OCI-LY3 (cell line): ENCODE data around the gene HYCC1.

Experiments used
- H2AFZ ChIP-seq: fragments of 200-600, 300-600 bp; shearing (Covaris generic); 2 replicates; pipeline ENCODE4 v1.6.0; 2014; ENCODE audit warnings: antibody characterized with exemption, low read depth, low read length
- H3K27ac ChIP-seq: fragments of 200-600, 300-600 bp; sonication (generic); 2 replicates; pipeline ENCODE4 v1.5.1; 2014; ENCODE audit warnings: mild to moderate bottlenecking, low read length, moderate library complexity, mixed read lengths
- H3K27me3 ChIP-seq: fragments of 200-600, 300-600 bp; sonication (generic); 2 replicates; pipeline ENCODE4 v1.6.1; 2014; ENCODE audit warnings: low read depth, low read length, mixed read lengths
- H3K36me3 ChIP-seq: fragments of 200-600, 300-600 bp; sonication (generic); replicated peaks from 2 replicates; pipeline ENCODE3; 2014; ENCODE audit warnings: low read depth, low read length, mixed read lengths
- H3K4me1 ChIP-seq: fragments of 300-600, 200-600 bp; sonication (generic); 2 replicates; pipeline ENCODE4 v1.6.1; 2014; ENCODE audit warnings: low read length, mixed read lengths
- H3K4me2 ChIP-seq: fragments of 200-600, 300-600 bp; sonication (generic); 2 replicates; pipeline ENCODE4 v1.6.1; 2014; ENCODE audit warnings: low read length, mixed read lengths
- H3K4me3 ChIP-seq: fragments of 300-600, 200-600 bp; sonication (generic); 2 replicates; pipeline ENCODE4 v1.5.1; 2014; ENCODE audit warnings: antibody characterized with exemption, mild to moderate bottlenecking, low read length, moderate library complexity
- H3K79me2 ChIP-seq: fragments of 300-600, 200-600 bp; shearing (Covaris generic); 2 replicates; pipeline ENCODE4 v1.6.1; 2014; ENCODE audit warnings: mild to moderate bottlenecking, low read length, mixed read lengths
- H3K9ac ChIP-seq: fragments of 300-600, 200-600 bp; shearing (Covaris generic); 2 replicates; pipeline ENCODE4 v1.6.0; 2014; ENCODE audit warnings: mild to moderate bottlenecking, low read length, moderate library complexity
- H3K9me3 ChIP-seq: fragments of 200-600, 300-600 bp; shearing (Covaris generic); 2 replicates; pipeline ENCODE4 v1.6.1; 2014; ENCODE audit warnings: low read length, mixed read lengths; ENCODE audit not compliant: insufficient read depth
- H4K20me1 ChIP-seq: fragments of 200-600, 300-600 bp; sonication (generic); 2 replicates; pipeline ENCODE4 v1.6.1; 2016; ENCODE audit warnings: low read length, mixed read lengths; ENCODE audit not compliant: insufficient read depth
- CTCF ChIP-seq: fragments of 200-600, 300-600 bp; sonication (generic); IDR thresholded peaks from 2 replicates; pipeline ENCODE4 v1.5.1; 2014; ENCODE audit warnings: antibody characterized with exemption, low read length, low read depth
- EZH2phosphoT487 ChIP-seq: fragments of 200-600 bp; shearing (Covaris generic); IDR thresholded peaks from 2 replicates; pipeline ENCODE4 v1.6.1; 2018; ENCODE audit warnings: antibody characterized with exemption, mixed run types, low read depth

HYCC1 gene

GRCh38 chr7:23024454-23024853 lies 10.5 kb upstream of the HYCC1 start:
- no peak overlapping the region for H3K4me3 ChIP-seq
- TF ChIP-seq EZH2phosphoT487 (no peak), CTCF (no peak)
- H3K27ac ChIP-seq: no peak overlapping the region

GRCh38 chr7:23022851-23023250 lies 8.9 kb upstream of the HYCC1 start:
- Histone ChIP-seq H3K36me3 (no peaks in the 10 kb centered on the region), H3K4me1 (peaks cover 35% of the 10 kb centered on the region), H3K4me2 (no peak overlapping the region), H3K79me2 (no peaks in the 10 kb centered on the region), H4K20me1 (no peaks in the 10 kb centered on the region), H2AFZ (no peak overlapping the region), H3K9me3 (no peaks in the 10 kb centered on the region), H3K9ac (no peak overlapping the region), H3K27ac (no peak overlapping the region), H3K4me3 (no peak overlapping the region), H3K27me3 (no peaks in the 10 kb centered on the region)
- TF ChIP-seq CTCF (no peak), EZH2phosphoT487 (no peak)

More at GRCh38 chr7:23024454-23024853, 10.5 kb upstream of the HYCC1 start:
- H3K4me1 ChIP-seq: peaks cover 27% of the 10 kb centered on the region
- H3K4me2 ChIP-seq: peak overlapping the region; percentile 4; the same call in 1 of the 2 replicates
- no peaks in the 10 kb centered on the region for H4K20me1 ChIP-seq
- H3K27me3 ChIP-seq: no peaks in the 10 kb centered on the region
- H2AFZ ChIP-seq: no peak overlapping the region
- H3K79me2 ChIP-seq: no peaks in the 10 kb centered on the region
- no peaks in the 10 kb centered on the region for H3K9me3 ChIP-seq
- no peak overlapping the region for H3K9ac ChIP-seq
- H3K36me3 ChIP-seq: no peaks in the 10 kb centered on the region

GRCh38 chr7:23022258-23022769 lies 8.4 kb upstream of the HYCC1 start:
- Histone ChIP-seq H3K27ac (no peak overlapping the region), H3K4me2 (no peak overlapping the region), H3K79me2 (no peaks in the 10 kb centered on the region), H3K4me3 (no peak overlapping the region), H3K36me3 (no peaks in the 10 kb centered on the region), H3K27me3 (no peaks in the 10 kb centered on the region), H3K4me1 (peaks cover 39% of the 10 kb centered on the region), H4K20me1 (no peaks in the 10 kb centered on the region), H3K9ac (no peak overlapping the region), H3K9me3 (no peaks in the 10 kb centered on the region), H2AFZ (no peak overlapping the region)
- TF ChIP-seq CTCF: no peak
- TF ChIP-seq EZH2phosphoT487: no peak

GRCh38 chr7:23021596-23021995 lies 7.7 kb upstream of the HYCC1 start:
- no peak overlapping the region for H3K27ac ChIP-seq
- TF ChIP-seq EZH2phosphoT487: no peak
- no peak for TF ChIP-seq CTCF

More at GRCh38 chr7:23021596-23021995, 7.7 kb upstream of the HYCC1 start:
- Histone ChIP-seq H3K79me2 (no peaks in the 10 kb centered on the region), H2AFZ (no peak overlapping the region), H3K4me1 (peaks cover 43% of the 10 kb centered on the region), H3K4me2 (no peak overlapping the region), H3K36me3 (no peaks in the 10 kb centered on the region), H3K4me3 (no peak overlapping the region), H3K9me3 (no peaks in the 10 kb centered on the region), H4K20me1 (no peaks in the 10 kb centered on the region), H3K9ac (no peak overlapping the region), H3K27me3 (no peaks in the 10 kb centered on the region)
